K562 (cell line): Measurements from ENCODE around the gene RTL5. TPM values are rescaled to one million over a fixed set of nuclear protein-coding genes. Genes with fewer than 3 reads are reported as not detected.

Experiments used
- ATAC-seq: fragments of 200-7000 bp; cut with Tn5 transposase; 3 replicates; pipeline ENCODE4 v1.9.1; 2020; ENCODE audit warnings: moderate library complexity
- BruUV-seq: library from RNA; stranded (reverse); fragments of 400-500 nt; replicated peaks from 2 replicates; lab custom pipeline; 2021; lab: Mats Ljungman, UMichigan
- CTCF ChIA-PET: fragments of 300-600 bp; formaldehyde crosslinking; extraction: SDS; loops from one replicate; lab custom pipeline; 2021; ENCODE audit warnings: low intra/inter-chr PET ratio; lab: Yijun Ruan, JAX
- POLR2A ChIA-PET: fragments of 300-600, 350-650 bp; sonication (Branson Sonifier 250); formaldehyde crosslinking; extraction: SDS; loops from one replicate; lab custom pipeline; 2021; ENCODE audit warnings: antibody characterized with exemption, inconsistent platforms; lab: Yijun Ruan, JAX
- DNase-seq, 4 experiments: peaks; one replicate each; pipeline versions ENCODE4 v3.0.0 to v3.0.0-alpha.2; 2011 to 2018; ENCODE audit warnings: low spot score in 3 of 4, mixed read lengths in 3 of 4; ENCODE audit errors: extremely low read depth in 1 of 4
- FAIRE-seq: peaks from 2 replicates; lab custom pipeline; 2011; peaks lifted over from hg19 to GRCh38; lab: Jason Lieb, UNC
- H2AFZ ChIP-seq: 2 replicates; pipeline ENCODE4 v1.6.0; 2011; ENCODE audit warnings: low read depth, low read length, control low read depth, inconsistent platforms
- H3K27ac ChIP-seq: fragments of 200-600 bp; 3 replicates; pipeline ENCODE4 v1.8.0; 2011; ENCODE audit warnings: low read depth, mild to moderate bottlenecking, control low read depth, inconsistent platforms, low read length, moderate library complexity, mixed read lengths; ENCODE audit errors: extremely low read depth
- H3K27me3 ChIP-seq, 2 experiments: fragments of 300-600 bp in 1 of 2; 2 replicates in 1 of 2; 3 replicates in 1 of 2; pipeline versions ENCODE4 v1.6.0 to v1.8.0; 2011; ENCODE audit warnings: inconsistent platforms in 2 of 2, low read length in 2 of 2, mild to moderate bottlenecking in 1 of 2, mixed read lengths in 1 of 2, moderate library complexity in 1 of 2; ENCODE audit not compliant: control insufficient read depth in 2 of 2, insufficient read depth in 2 of 2
- H3K36me3 ChIP-seq: fragments of 300-600 bp; 3 replicates; pipeline ENCODE4 v1.8.0; 2011; ENCODE audit warnings: mild to moderate bottlenecking, low read length, inconsistent platforms; ENCODE audit not compliant: control insufficient read depth, insufficient read depth
- H3K4me1 ChIP-seq, 2 experiments: fragments of 200-600 bp in 1 of 2; replicated peaks in 1 of 2; 2 replicates in 1 of 2; 3 replicates in 1 of 2; pipeline versions ENCODE4 v1.5.1 to v1.8.0; 2011; ENCODE audit warnings: inconsistent platforms in 2 of 2, low read length in 2 of 2, mild to moderate bottlenecking in 1 of 2, mixed read lengths in 1 of 2, moderate library complexity in 1 of 2; ENCODE audit not compliant: control insufficient read depth in 2 of 2, insufficient read depth in 2 of 2
- H3K4me2 ChIP-seq: 2 replicates; pipeline ENCODE4 v1.6.1; 2011; ENCODE audit warnings: low read length, control low read depth, inconsistent platforms, mixed read lengths; ENCODE audit not compliant: insufficient read depth
- H3K4me3 ChIP-seq: fragments of 200-600 bp; sonication (generic), shearing (Covaris generic); 2 replicates; pipeline ENCODE4 v1.5.1; 2016; ENCODE audit warnings: control low read depth, inconsistent platforms
- H3K79me2 ChIP-seq: fragments of 200-600 bp; 3 replicates; pipeline ENCODE4 v1.8.0; 2011; ENCODE audit warnings: low read length, inconsistent platforms; ENCODE audit not compliant: control insufficient read depth, insufficient read depth
- H3K9ac ChIP-seq, 2 experiments: 2 replicates each; pipeline versions ENCODE4 v1.6.0 to v1.6.1; 2011; ENCODE audit warnings: low read depth in 2 of 2, low read length in 2 of 2, control low read depth in 1 of 2, inconsistent platforms in 1 of 2, mild to moderate bottlenecking in 1 of 2, mixed read lengths in 1 of 2; ENCODE audit not compliant: insufficient read depth in 1 of 2
- H3K9me1 ChIP-seq: one replicate; pipeline ENCODE4 v1.6.0; 2011; ENCODE audit warnings: inconsistent platforms, mild to moderate bottlenecking, low read length, moderate library complexity; ENCODE audit not compliant: control insufficient read depth, insufficient read depth
- H3K9me3 ChIP-seq: replicated peaks from 2 replicates; pipeline ENCODE4 v1.5.1; 2011; ENCODE audit warnings: low read depth, low read length, inconsistent platforms; ENCODE audit not compliant: control insufficient read depth, insufficient read depth
- H4K20me1 ChIP-seq: replicated peaks from 2 replicates; pipeline ENCODE4 v1.6.1; 2011; ENCODE audit warnings: low read length, inconsistent platforms, mixed read lengths; ENCODE audit not compliant: control insufficient read depth, insufficient read depth
- COPS2 ChIP-seq: fragments of 450-650 bp; conservative IDR thresholded peaks from 2 replicates; pipeline ENCODE4 v1.6.1; 2016; ENCODE audit warnings: mild to moderate bottlenecking, moderate library complexity
- EP400 ChIP-seq: fragments of 450-650 bp; IDR thresholded peaks from 2 replicates; pipeline ENCODE4 v1.6.1; 2017; ENCODE audit warnings: antibody characterized with exemption, mild to moderate bottlenecking, moderate library complexity
- HBP1 ChIP-seq: fragments of 450-650 bp; formaldehyde crosslinking; IDR thresholded peaks from 2 replicates; pipeline ENCODE4 v1.4.0; 2022; ENCODE audit warnings: missing genetic modification characterization
- MAX ChIP-seq: sonication (generic); formaldehyde crosslinking; IDR thresholded peaks from 2 replicates; pipeline ENCODE4 v1.9.0; 2022; ENCODE audit warnings: mild to moderate bottlenecking, missing genetic modification reagents
- MEF2D ChIP-seq: conservative IDR thresholded peaks from 2 replicates; pipeline ENCODE4 v1.6.1; 2016; ENCODE audit warnings: low read depth, missing genetic modification characterization, missing compliant biosample characterization
- MTA1 ChIP-seq: fragments of 450-650 bp; IDR thresholded peaks from 2 replicates; pipeline ENCODE4 v1.6.1; 2017; ENCODE audit warnings: borderline replicate concordance
- SRF ChIP-seq, 2 experiments: fragments of 250-450, 450-650 bp in 1 of 2; sonication (Bioruptor Pico) in 1 of 2; sonication (generic) in 1 of 2; formaldehyde crosslinking; IDR thresholded peaks; 2 replicates each; pipeline versions ENCODE4 v1.5.0 to v1.5.1; 2020 to 2022; ENCODE audit warnings: mild to moderate bottlenecking in 1 of 2, missing genetic modification reagents in 1 of 2
- TCF7 ChIP-seq: sonication (generic); IDR thresholded peaks from 2 replicates; pipeline ENCODE4 v1.6.1; 2016; ENCODE audit warnings: antibody characterized with exemption, borderline replicate concordance
- TEAD4 ChIP-seq, 2 experiments: sonication (generic) in 1 of 2; formaldehyde crosslinking in 1 of 2; IDR thresholded peaks; 2 replicates each; pipeline versions ENCODE4 v1.6.1 to v1.8.0; 2012 to 2022; ENCODE audit warnings: borderline replicate concordance in 1 of 2, inconsistent platforms in 1 of 2, low read length in 1 of 2, mild to moderate bottlenecking in 1 of 2, missing genetic modification reagents in 1 of 2
- TRIM24 ChIP-seq, 2 experiments: fragments of 450-650 bp; IDR thresholded peaks; 2 replicates each; pipeline ENCODE4 v1.6.1; 2016
- ZFX ChIP-seq: sonication (generic); formaldehyde crosslinking; IDR thresholded peaks from 2 replicates; pipeline ENCODE4 v1.8.0; 2022; ENCODE audit warnings: mild to moderate bottlenecking, missing genetic modification reagents, moderate library complexity
- ZNF740 ChIP-seq, 3 experiments: fragments of 200-800 bp in 1 of 3; sonication (Bioruptor generic) in 1 of 3; sonication (generic) in 1 of 3; formaldehyde crosslinking in 1 of 3; IDR thresholded peaks; 2 replicates each; pipeline versions ENCODE4 v1.6.1 to v1.8.0; 2016 to 2022; ENCODE audit warnings: mild to moderate bottlenecking in 2 of 3, missing compliant biosample characterization in 2 of 3, missing genetic modification characterization in 2 of 3, missing genetic modification reagents in 1 of 3
- WGBS: fragments of 100-300 bp; shearing (Covaris generic); methylation state at CpG from one replicate; pipeline ENCODE4 v1.1.6; 2016; ENCODE audit warnings: low coverage, mixed read lengths; ENCODE audit not compliant: insufficient coverage; ENCODE audit errors: missing lambda C conversion rate; 5-methylcytosine and 5-hydroxymethylcytosine counted together
- in situ Hi-C: fragments of 300-500 bp; cut with MboI; formaldehyde crosslinking; loops from 4 replicates; pipeline ENCODE4 v1.15.0; 2018; ENCODE audit warnings: inconsistent platforms, mixed read lengths
- intact Hi-C: fragments of 100-400 bp; cut with micrococcal nuclease; formaldehyde crosslinking; loops from 2 replicates; pipeline ENCODE4 v1.14.2; 2022
- polyA plus RNA-seq, 8 experiments: library from polyadenylated mRNA; depleted of rRNA in 4 of 8; stranded (reverse) in 5 of 8; unstranded in 3 of 8; fragments of >200 nt; fragmentation: Nextera tagmentation in 2 of 8; fragmentation: Illumina TruSeq in 1 of 8; extraction: Ambion mirVana in 2 of 8; extraction: Trizol in 1 of 8; gene quantifications; 2 replicates each; pipeline versions ENCODE4 v1.2.1 to v1.2.3, GENCODE V29; 2011 to 2014; ENCODE audit warnings: inconsistent platforms in 1 of 8, missing spikeins in 1 of 8
- total RNA-seq, 7 experiments: library from RNA; depleted of rRNA in 6 of 7; stranded (reverse); fragments of >200 nt in 6 of 7; fragmentation: Illumina TruSeq in 2 of 7; extraction: Trizol in 2 of 7; gene quantifications; 2 replicates each; pipeline versions ENCODE4 v1.2.1 to v1.2.3, GENCODE V29; 2011 to 2021; ENCODE audit warnings: low replicate concordance in 1 of 7

Gene RTL5
- total and polyA plus RNA-seq, 9 of the 15 experiments (the other 6 are each of a cell fraction or from before 2014, with no cell fraction given) = 0.03 TPM; not detected in 8

- no TSS peak for BruUV-seq
- WGBS = 0% methylated on average over 1 of the region's 1 CpG
- peaks cover 0 to 13% of the 10 kb centered on the region in 2 experiments; a peak in 2 of 5 replicates for H3K27me3 ChIP-seq
- H2AFZ ChIP-seq = no peak overlapping the region
- no peaks in the 10 kb centered on the region for H3K9me1 ChIP-seq
- ATAC-seq (no peak), DNase-seq (no peak), FAIRE-seq (no peak)
- H3K36me3 ChIP-seq = no peaks in the 10 kb centered on the region
- no peak overlapping the region for H3K4me3 ChIP-seq
- intact Hi-C loops (no loop called here), in situ Hi-C loops (no loop called here)
- H3K9ac ChIP-seq = no peak overlapping the region
- H3K9me3 ChIP-seq = no peaks in the 10 kb centered on the region
- no peak overlapping the region for H3K4me2 ChIP-seq
- H3K27ac ChIP-seq = no peak overlapping the region
- TF ChIP-seq TRIM24 (IDR thresholded peaks at IDR 0.05) = peak in 1 of 2 experiments; percentile 31; a peak in 1 of 4 replicates
- no peak for TF ChIP-seq EP400
- ChIA-PET CTCF (no interaction called here), POLR2A (no interaction called here)
- 0 out of 2 replicates have a peak, but pooled peaks cover 3% of the 10 kb centered on the region for H4K20me1 ChIP-seq
- H3K4me1 ChIP-seq = no peaks in the 10 kb centered on the region
- no peaks in the 10 kb centered on the region for H3K79me2 ChIP-seq
Observed at GRCh38 chrX:72086995-72087394, 44.7 kb downstream of the RTL5 start.

- ATAC-seq (no peak), FAIRE-seq (no peak), DNase-seq (no peak)
- no peaks in the 10 kb centered on the region for H3K79me2 ChIP-seq
- POLR2A ChIA-PET = no interaction called here
- no peaks in the 10 kb centered on the region for H3K9me1 ChIP-seq
- no peak overlapping the region for H2AFZ ChIP-seq
- H3K36me3 ChIP-seq = no peaks in the 10 kb centered on the region
- H4K20me1 ChIP-seq = 0 out of 2 replicates have a peak, but pooled peaks cover 3% of the 10 kb centered on the region
- intact Hi-C loops = no loop called here
- in situ Hi-C loops = no loop called here
- no TSS peak for BruUV-seq
- CTCF ChIA-PET = no interaction called here
- no peaks in the 10 kb centered on the region for H3K4me1 ChIP-seq
- H3K4me3 ChIP-seq = no peak overlapping the region
- 0% methylated on average over 1 of the region's 1 CpG for WGBS
- H3K27me3 ChIP-seq = peaks cover 0 to 31% of the 10 kb centered on the region in 2 experiments; a peak in 3 of 5 replicates
- no peak overlapping the region for H3K27ac ChIP-seq
- H3K4me2 ChIP-seq = no peak overlapping the region
- H3K9me3 ChIP-seq = no peaks in the 10 kb centered on the region
- H3K9ac ChIP-seq = no peak overlapping the region
- no peak for TF ChIP-seq ZFX (CRISPR knock-in tag)
- TF ChIP-seq MAX (CRISPR knock-in tag) = no peak
- TF ChIP-seq MEF2D (tag) = no peak
- no peak for TF ChIP-seq ZNF740 (CRISPR knock-in tag; IDR thresholded peaks at IDR 0.05)
- no peak for TF ChIP-seq ZNF740 (tag; IDR thresholded peaks at IDR 0.05)
- TF ChIP-seq TEAD4 (IDR thresholded peaks at IDR 0.05; ENCODE audit: low read length) = no peak
- TF ChIP-seq TEAD4 (CRISPR knock-in tag; IDR thresholded peaks at IDR 0.05; ENCODE audit: borderline replicate concordance) = no peak
- TF ChIP-seq HBP1 = no peak
- TF ChIP-seq COPS2 = no peak
- no peak for TF ChIP-seq SRF (CRISPR knock-in tag; IDR thresholded peaks at IDR 0.05)
- no peak for TF ChIP-seq MTA1
- no peak for TF ChIP-seq TCF7
Observed at GRCh38 chrX:72084114-72084513, 47.6 kb downstream of the RTL5 start.
